Measurements from ENCODE around the gene FNTB.

Gene FNTB

DNA sequence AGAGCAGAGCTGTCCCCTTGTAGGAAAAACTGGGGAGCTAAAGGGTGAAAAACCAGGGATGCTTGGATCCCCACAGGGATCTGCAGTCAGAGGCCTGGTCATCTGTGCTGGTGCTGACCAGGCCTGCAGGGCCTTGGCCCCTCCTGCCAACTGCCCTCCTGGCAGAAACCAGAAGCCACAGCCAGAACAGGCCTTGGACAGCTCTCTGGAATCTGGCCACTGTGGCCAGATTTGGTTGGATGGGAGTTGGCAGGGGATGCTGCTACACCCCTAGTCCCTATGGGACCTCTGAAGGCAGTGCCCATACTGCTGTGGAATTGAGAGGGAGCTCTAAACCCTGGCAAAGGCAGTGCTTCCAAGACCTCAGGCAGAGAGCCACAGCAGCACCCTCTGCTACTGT is 35.0 kb upstream of the FNTB start:
- Histone ChIP-seq H3K27ac (no peak overlapping the region), H3K4me3 (no peak overlapping the region)

GRCh38 chr14:64952598-64953309 is 33.9 kb upstream of the FNTB start:
- Histone ChIP-seq H3K27ac (no peak overlapping the region), H3K4me3 (no peak overlapping the region)

GRCh38 chr14:64953310-64953654 is 33.4 kb upstream of the FNTB start:
- Histone ChIP-seq H3K27ac (no peak overlapping the region), H3K4me3 (no peak overlapping the region)

GRCh38 chr14:64953661-64954060 is 33.0 kb upstream of the FNTB start:
- no peak overlapping the region for H3K27ac ChIP-seq
- H3K4me3 ChIP-seq, result no peak overlapping the region

DNA sequence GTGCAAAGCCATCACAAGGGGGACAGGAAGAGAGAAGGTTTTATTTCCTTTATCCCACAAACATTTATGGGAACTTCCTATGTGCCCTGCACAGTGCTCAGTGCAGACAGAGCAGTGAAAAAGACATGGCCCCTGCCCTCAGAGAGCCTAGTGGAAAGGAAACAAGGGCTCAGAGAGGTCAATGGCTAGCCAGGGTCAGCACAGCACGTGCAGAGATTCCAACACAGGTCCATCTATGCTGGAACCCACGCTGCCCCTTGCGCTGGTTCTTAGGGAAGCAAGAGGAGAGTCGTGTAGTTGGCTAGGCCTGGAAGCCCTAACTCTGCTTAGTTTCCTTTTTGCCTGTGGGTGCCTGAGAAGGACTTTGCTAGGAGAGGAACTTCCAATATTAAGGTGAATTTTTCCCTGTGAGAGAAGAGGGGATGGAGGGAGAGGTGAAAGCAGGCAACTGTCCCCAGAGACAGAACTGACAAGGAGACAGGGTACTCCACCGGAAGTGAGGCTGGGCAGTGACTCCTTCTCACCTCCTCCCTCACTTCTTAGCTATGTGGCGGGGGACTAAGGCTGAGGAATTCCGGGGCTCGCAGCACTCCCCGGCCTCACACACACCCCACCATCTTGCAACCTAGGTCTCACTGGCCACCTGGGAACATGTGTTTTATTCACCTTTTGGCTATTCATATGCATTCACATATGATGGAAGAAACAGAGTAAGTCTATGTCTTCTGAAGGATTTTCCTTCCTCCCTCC is 32.0 kb upstream of the FNTB start:
- H3K4me3 ChIP-seq, result no peak overlapping the region

GRCh38 chr14:64955297-64955696 is 31.4 kb upstream of the FNTB start:
- no peak overlapping the region for H3K27ac ChIP-seq
- no peak overlapping the region for H3K4me3 ChIP-seq

More for the DNA sequence above, 32.0 kb upstream of the FNTB start:
- H3K27ac ChIP-seq, result no peak overlapping the region

DNA sequence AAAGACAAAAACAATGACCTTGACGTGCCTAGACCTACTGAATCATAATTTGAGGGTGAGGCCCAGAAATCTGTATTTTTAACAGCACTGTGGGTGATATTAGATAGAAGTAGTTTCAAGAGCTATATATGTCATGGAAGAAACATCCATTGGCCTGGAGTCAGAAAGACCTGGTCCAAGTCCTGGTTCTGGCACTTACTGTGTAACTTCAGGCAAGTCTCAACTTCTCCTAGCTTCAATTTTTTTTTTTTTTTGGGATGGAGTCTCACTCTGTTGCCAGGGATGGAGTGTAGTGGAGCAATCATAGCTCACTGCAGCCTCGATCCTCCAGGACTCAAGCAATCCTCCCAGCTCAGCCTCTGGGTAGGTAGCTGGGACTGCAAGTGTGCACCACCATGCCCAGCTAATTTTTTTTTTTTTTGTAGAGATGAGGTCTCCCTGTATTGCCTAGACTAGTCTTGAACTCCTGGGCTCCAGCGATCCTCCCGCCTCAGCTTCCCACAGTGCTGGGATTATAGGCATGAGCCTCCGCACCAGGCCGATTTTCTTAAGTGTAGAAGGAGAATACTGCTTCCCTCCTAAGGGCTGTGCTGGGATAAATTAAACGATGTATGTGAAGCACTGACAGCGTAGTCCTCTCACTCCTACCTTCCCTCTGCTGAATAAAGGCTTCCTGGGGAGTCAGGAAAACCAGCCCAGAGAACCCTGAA is 29.8 kb upstream of the FNTB start:
- Histone ChIP-seq H3K27ac (no peak overlapping the region), H3K4me3 (no peak overlapping the region)

GRCh38 chr14:64958201-64958600 is 28.5 kb upstream of the FNTB start:
- Histone ChIP-seq H3K27ac (no peak overlapping the region), H3K4me3 (no peak overlapping the region)

- H3K27ac ChIP-seq, result no peak overlapping the region
- H3K4me3 ChIP-seq, result no peak overlapping the region
Measured at GRCh38 chr14:64958743-64959142, 28.0 kb upstream of the FNTB start.

DNA sequence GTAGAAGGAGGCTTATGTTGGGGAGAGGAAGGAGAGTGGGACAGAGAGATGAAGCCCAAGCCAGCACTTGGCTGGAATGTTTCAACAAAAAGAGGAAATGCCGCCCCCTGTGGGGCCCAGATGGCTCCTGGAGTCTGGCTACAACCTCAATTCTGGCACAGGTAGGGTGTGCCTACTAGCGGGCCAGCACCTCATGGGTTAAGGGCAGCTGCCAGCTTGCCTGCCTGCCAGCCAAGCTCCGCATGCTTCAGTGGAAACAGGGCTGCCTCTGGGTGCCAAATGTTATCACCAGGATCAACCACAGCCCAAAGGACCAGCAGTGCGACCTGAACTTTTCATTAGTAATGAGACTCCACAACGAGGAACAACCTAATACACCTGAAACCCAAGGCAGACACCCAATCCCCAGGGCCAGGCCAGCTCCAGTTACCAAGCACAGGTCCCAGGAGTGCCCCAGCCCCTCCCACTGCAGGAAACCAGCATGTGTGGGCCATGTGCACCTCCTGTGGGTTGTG is 25.9 kb upstream of the FNTB start:
- H3K27ac ChIP-seq, result no peak overlapping the region

GRCh38 chr14:64963611-64964010 is 23.1 kb upstream of the FNTB start:
- no peak overlapping the region for H3K27ac ChIP-seq

More for the DNA sequence above, 25.9 kb upstream of the FNTB start:
- H3K4me3 ChIP-seq, result no peak overlapping the region

GRCh38 chr14:64965356-64966000 is 21.2 kb upstream of the FNTB start:
- H3K27ac ChIP-seq, result no peak overlapping the region

More at GRCh38 chr14:64963611-64964010, 23.1 kb upstream of the FNTB start:
- no peak overlapping the region for H3K4me3 ChIP-seq

GRCh38 chr14:64966976-64967375 is 19.7 kb upstream of the FNTB start:
- H3K4me3 ChIP-seq, result no peak overlapping the region
- H3K27ac ChIP-seq, result no peak overlapping the region

More at GRCh38 chr14:64965356-64966000, 21.2 kb upstream of the FNTB start:
- H3K4me3 ChIP-seq, result no peak overlapping the region

DNA sequence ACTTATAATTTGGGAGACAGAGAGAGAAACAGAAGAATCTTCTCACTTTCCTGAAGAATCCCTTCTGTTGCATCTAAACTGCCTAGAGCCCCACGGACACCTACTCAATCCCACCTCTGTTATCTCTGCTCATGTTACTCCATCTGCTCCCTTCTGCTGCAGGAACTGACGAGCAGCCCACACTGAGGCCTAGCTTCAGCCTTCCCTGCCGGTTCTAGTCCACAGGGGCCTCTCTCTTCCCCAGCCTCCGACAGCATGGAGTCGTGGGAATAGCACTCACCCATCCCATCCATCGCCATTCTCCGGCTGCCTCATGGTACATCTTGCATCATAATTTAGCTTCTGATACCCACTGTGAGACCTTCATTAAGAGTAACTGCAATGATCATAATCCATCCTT is 18.5 kb upstream of the FNTB start:
- no peak overlapping the region for H3K27ac ChIP-seq

GRCh38 chr14:64968651-64969050 is 18.0 kb upstream of the FNTB start:
- Histone ChIP-seq H3K4me3 (no peak overlapping the region), H3K27ac (no peak overlapping the region)

More for the DNA sequence above, 18.5 kb upstream of the FNTB start:
- H3K4me3 ChIP-seq, result no peak overlapping the region

DNA sequence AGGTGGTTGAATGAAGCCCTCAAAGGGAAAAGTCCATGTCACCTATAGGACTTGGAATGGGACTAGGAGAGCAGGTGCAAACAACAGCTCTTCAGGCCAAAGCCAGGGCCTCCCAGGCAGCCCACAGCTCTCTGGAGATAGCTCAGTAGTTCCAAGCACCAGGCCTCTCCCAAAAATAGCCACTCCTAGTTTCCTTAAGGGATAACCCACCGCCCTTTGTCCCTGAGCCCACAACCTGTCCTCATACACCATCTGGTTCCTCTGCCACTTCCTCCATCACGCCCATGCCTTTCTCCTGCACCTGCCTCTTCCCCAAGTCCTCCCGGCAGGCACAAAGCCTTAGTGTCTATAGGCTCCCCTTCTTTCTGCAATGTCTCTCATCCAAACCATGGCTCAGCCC is 16.7 kb upstream of the FNTB start:
- Histone ChIP-seq H3K27ac (no peak overlapping the region), H3K4me3 (no peak overlapping the region)

- peak overlapping the region in 6 of 21 experiments; percentile 63 to 77 (median 70) for H3K27ac ChIP-seq
- peak overlapping the region; percentile 37 to 70 (median 61) for H3K4me3 ChIP-seq
Measured at GRCh38 chr14:64970776-64971477, 15.8 kb upstream of the FNTB start.

DNA sequence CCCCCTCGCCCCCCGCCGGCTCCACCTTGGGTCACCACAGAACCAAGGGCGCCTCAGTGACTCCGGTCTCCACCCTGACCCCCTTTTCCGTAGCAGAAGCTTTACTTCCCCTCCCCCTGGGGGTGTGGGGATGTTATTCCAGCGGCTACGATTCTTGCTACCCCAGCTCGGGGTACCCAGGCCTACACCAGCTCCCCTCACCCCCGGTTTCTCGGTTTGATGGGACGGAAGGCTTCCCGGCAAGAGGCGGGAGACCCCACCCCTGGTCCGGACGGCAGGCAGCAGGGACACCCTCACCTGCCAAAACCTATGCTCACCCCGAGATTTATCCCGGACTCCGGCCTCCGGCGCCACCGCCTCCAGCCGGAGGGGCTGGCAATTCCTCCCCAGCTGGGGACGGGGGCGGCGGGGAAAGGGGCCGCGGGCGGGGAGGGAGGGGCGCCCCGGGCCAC is 15.2 kb upstream of the FNTB start:
- H3K4me3 ChIP-seq, result peak overlapping the region; percentile 37 to 70 (median 61)
- peak overlapping the region in 12 of 21 experiments; percentile 2 to 77 (median 65) for H3K27ac ChIP-seq
